ENCODE data around the gene UIMC1. TPM values are rescaled to one million over a fixed set of nuclear protein-coding genes. Genes with fewer than 3 reads are reported as not detected.

UIMC1 gene
- total and polyA plus RNA-seq, 2 of the 13 experiments (the other 11 are each of a cell fraction or from before 2014, with no cell fraction given) = 18.9 to 32.7 TPM

GRCh38 chr5:177015156-177015555 is 8.6 kb upstream of the UIMC1 start:
- Histone ChIP-seq H3K9me3 (ENCODE audit: low read length) (no peaks in the 10 kb centered on the region), H3K4me2 (ENCODE audit: low read depth, low read length) (no peak overlapping the region), H3K4me1 (ENCODE audit: insufficient read depth, low read length) (no peaks in the 10 kb centered on the region), H3K9ac (ENCODE audit: insufficient read depth, low read depth, low read length) (no peak overlapping the region), H4K20me1 (ENCODE audit: insufficient read depth, low read length) (no peaks in the 10 kb centered on the region), H3K27ac (ENCODE audit: extremely low read length, insufficient read depth, low read length) (no peak overlapping the region), H3K27me3 (ENCODE audit: control insufficient read depth in 1 of 2, insufficient read depth in 2 of 2, low read length in 2 of 2) (no peaks in the 10 kb centered on the region), H2AFZ (ENCODE audit: low read length) (no peak overlapping the region), H3K79me2 (ENCODE audit: insufficient read depth, low read length) (no peaks in the 10 kb centered on the region), H3K4me3 (replicated peaks in 1 of 3; ENCODE audit: insufficient read depth in 1 of 3, low read depth in 2 of 3, low read length in 3 of 3) (no peak overlapping the region), H3K36me3 (replicated peaks in 1 of 2; ENCODE audit: control insufficient read depth in 1 of 2, insufficient read depth in 2 of 2, low read length in 2 of 2) (no peaks in the 10 kb centered on the region)
- 96% methylated on average over 4 of the region's 4 CpGs for WGBS (ENCODE audit: low lambda C conversion rate)
- no peak for FAIRE-seq
- in situ Hi-C loops (cut with HindIII; ENCODE audit: extremely low pct_ligation_motif_present, low pct_unique_long_range_greater_than_20kb) = no loop called here
- no TSS peak for BruUV-seq (replicated peaks)
- POLR2A ChIA-PET = no interaction called here
- DNase-seq (ENCODE audit: low spot score) = no peak
- ATAC-seq = no peak
- TF ChIP-seq NR1H2 (CRISPR knock-in tag; IDR thresholded peaks at IDR 0.05; ENCODE audit: borderline replicate concordance, low read depth) = no peak
- no peak for TF ChIP-seq RBAK (CRISPR knock-in tag; IDR thresholded peaks at IDR 0.05)
- TF ChIP-seq PHF20 (CRISPR knock-in tag; IDR thresholded peaks at IDR 0.05) = no peak
- TF ChIP-seq ZNF605 (CRISPR knock-in tag; IDR thresholded peaks at IDR 0.05) = no peak
- no peak for TF ChIP-seq ZNF335 (CRISPR knock-in tag; IDR thresholded peaks at IDR 0.05)
- TF ChIP-seq ZNF256 (CRISPR knock-in tag; conservative IDR thresholded peaks at IDR 0.05) = no peak
- TF ChIP-seq, protein P1, sequence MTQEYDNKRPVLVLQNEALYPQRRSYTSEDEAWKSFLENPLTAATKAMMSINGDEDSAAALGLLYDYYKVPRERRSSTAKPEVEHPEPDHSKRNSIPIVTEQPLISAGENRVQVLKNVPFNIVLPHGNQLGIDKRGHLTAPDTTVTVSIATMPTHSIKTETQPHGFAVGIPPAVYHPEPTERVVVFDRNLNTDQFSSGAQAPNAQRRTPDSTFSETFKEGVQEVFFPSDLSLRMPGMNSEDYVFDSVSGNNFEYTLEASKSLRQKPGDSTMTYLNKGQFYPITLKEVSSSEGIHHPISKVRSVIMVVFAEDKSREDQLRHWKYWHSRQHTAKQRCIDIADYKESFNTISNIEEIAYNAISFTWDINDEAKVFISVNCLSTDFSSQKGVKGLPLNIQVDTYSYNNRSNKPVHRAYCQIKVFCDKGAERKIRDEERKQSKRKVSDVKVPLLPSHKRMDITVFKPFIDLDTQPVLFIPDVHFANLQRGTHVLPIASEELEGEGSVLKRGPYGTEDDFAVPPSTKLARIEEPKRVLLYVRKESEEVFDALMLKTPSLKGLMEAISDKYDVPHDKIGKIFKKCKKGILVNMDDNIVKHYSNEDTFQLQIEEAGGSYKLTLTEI (CRISPR knock-in tag; conservative IDR thresholded peaks at IDR 0.05) = no peak
- no peak for TF ChIP-seq NFIB (CRISPR knock-in tag; IDR thresholded peaks at IDR 0.05; ENCODE audit: borderline replicate concordance)
- CTCF ChIA-PET (ENCODE audit: low intra/inter-chr PET ratio, low total read pairs) = no interaction called here
- intact Hi-C loops (cut with micrococcal nuclease; ENCODE audit: unreplicated experiment) = no loop called here

DNA sequence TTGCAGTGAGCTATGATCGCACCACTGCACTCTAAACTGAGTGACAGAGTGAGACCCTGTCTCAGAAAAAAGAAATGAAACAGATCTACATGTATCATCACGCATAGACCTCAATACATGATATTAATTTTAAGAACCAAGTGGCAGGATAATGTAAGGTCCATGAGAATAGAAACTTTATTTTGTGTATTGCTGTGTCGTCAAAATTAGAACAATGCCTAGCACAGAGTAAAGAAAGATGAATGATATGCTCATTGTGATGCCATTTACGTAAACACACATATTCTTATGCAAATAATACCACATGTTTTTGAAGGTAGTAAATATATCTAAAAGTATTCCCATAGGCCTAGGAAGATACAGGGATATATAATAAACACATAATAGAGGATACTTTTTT is 3.6 kb upstream of the UIMC1 start:
- H3K4me3 ChIP-seq (replicated peaks in 1 of 3; ENCODE audit: insufficient read depth in 1 of 3, low read depth in 2 of 3, low read length in 3 of 3) = no peak overlapping the region
- no peaks in the 10 kb centered on the region for H3K36me3 ChIP-seq (replicated peaks in 1 of 2; ENCODE audit: control insufficient read depth in 1 of 2, insufficient read depth in 2 of 2, low read length in 2 of 2)
- ChIA-PET CTCF (ENCODE audit: low intra/inter-chr PET ratio, low total read pairs) (no interaction called here), POLR2A (no interaction called here)
- BruUV-seq (replicated peaks) = no TSS peak
- no peaks in the 10 kb centered on the region for H3K27me3 ChIP-seq (ENCODE audit: control insufficient read depth in 1 of 2, insufficient read depth in 2 of 2, low read length in 2 of 2)
- WGBS (ENCODE audit: low lambda C conversion rate) = 95% methylated on average over 4 of the region's 4 CpGs
- intact Hi-C loops (cut with micrococcal nuclease; ENCODE audit: unreplicated experiment) = no loop called here
- no peak overlapping the region for H3K27ac ChIP-seq (ENCODE audit: extremely low read length, insufficient read depth, low read length)
- peaks cover 6% of the 10 kb centered on the region; the same call in 1 of the 2 replicates for H4K20me1 ChIP-seq (ENCODE audit: insufficient read depth, low read length)
- FAIRE-seq = no peak
- H3K79me2 ChIP-seq (ENCODE audit: insufficient read depth, low read length) = peaks cover 16% of the 10 kb centered on the region
- no peak overlapping the region for H3K4me2 ChIP-seq (ENCODE audit: low read depth, low read length)
- H3K4me1 ChIP-seq (ENCODE audit: insufficient read depth, low read length) = no peaks in the 10 kb centered on the region; the same call in 1 of the 2 replicates
- ATAC-seq = no peak
- DNase-seq (ENCODE audit: low spot score) = no peak
- H3K9me3 ChIP-seq (ENCODE audit: low read length) = no peaks in the 10 kb centered on the region
- in situ Hi-C loops (cut with HindIII; ENCODE audit: extremely low pct_ligation_motif_present, low pct_unique_long_range_greater_than_20kb) = no loop called here
- no peak for TF ChIP-seq TAF15 (IDR thresholded peaks at IDR 0.05; ENCODE audit: low read depth, low read length, poor library complexity, severe bottlenecking)
- TF ChIP-seq, protein P2, sequence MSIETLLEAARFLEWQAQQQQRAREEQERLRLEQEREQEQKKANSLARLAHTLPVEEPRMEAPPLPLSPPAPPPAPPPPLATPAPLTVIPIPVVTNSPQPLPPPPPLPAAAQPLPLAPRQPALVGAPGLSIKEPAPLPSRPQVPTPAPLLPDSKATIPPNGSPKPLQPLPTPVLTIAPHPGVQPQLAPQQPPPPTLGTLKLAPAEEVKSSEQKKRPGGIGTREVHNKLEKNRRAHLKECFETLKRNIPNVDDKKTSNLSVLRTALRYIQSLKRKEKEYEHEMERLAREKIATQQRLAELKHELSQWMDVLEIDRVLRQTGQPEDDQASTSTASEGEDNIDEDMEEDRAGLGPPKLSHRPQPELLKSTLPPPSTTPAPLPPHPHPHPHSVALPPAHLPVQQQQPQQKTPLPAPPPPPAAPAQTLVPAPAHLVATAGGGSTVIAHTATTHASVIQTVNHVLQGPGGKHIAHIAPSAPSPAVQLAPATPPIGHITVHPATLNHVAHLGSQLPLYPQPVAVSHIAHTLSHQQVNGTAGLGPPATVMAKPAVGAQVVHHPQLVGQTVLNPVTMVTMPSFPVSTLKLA (IDR thresholded peaks at IDR 0.05) = no peak
- TF ChIP-seq SIN3A (IDR thresholded peaks at IDR 0.05; ENCODE audit: borderline replicate concordance, low read depth, low read length) = no peak
- TF ChIP-seq MAFK (conservative IDR thresholded peaks at IDR 0.05 in 1 of 2, IDR thresholded peaks at IDR 0.05 in 1 of 2; ENCODE audit: low read length in 2 of 2) = peak; percentile 93 to 96
- peak; percentile 93 for TF ChIP-seq MAFF (IDR thresholded peaks at IDR 0.05; ENCODE audit: low read depth, low read length)
- H2AFZ ChIP-seq (ENCODE audit: low read length) = no peak overlapping the region
- no peak overlapping the region for H3K9ac ChIP-seq (ENCODE audit: insufficient read depth, low read depth, low read length)
